Measurements from ENCODE around the gene ACVR2A. TPM values are rescaled to one million over a fixed set of nuclear protein-coding genes. Genes with fewer than 3 reads are reported as not detected.

ACVR2A gene
- total RNA-seq, 1 experiment from 2014 or later, result 9.4 TPM

GRCh38 chr2:147806846-147807245 is 38.0 kb upstream of the ACVR2A start (continued):
- no peak for TF ChIP-seq CTCF (IDR thresholded peaks at IDR 0.05 in 2 of 3, conservative IDR thresholded peaks at IDR 0.05 in 1 of 3; ENCODE audit: borderline replicate concordance in 1 of 3, insufficient read depth in 1 of 3, low read depth in 2 of 3, low read length in 2 of 3)
- no peak for TF ChIP-seq ZNF274 (IDR thresholded peaks at IDR 0.05; ENCODE audit: low read depth, low read length)
- no peak for TF ChIP-seq ATF3 (IDR thresholded peaks at IDR 0.05)
- TF ChIP-seq JUND (IDR thresholded peaks at IDR 0.05), result no peak

- H2AFZ ChIP-seq (ENCODE audit: low read depth, low read length, poor library complexity, severe bottlenecking), result no peak overlapping the region
- intact Hi-C loops (cut with micrococcal nuclease), result no loop called here
- no peak overlapping the region for H3K4me2 ChIP-seq (ENCODE audit: low read length)
- H3K27ac ChIP-seq (ENCODE audit: low read depth, low read length), result no peak overlapping the region
- no peaks in the 10 kb centered on the region for H3K27me3 ChIP-seq (ENCODE audit: insufficient read depth, low read length)
- H3K9me2 ChIP-seq (ENCODE audit: insufficient read depth), result no peaks in the 10 kb centered on the region
- ChIA-PET POLR2A (no interaction called here), CTCF (no interaction called here), RAD21 (ENCODE audit: low non-redundant PET in 1 of 2, low total read pairs in 2 of 2, uncharacterized antibody in 2 of 2, unreplicated experiment in 2 of 2) (no interaction called here)
- H3K9me3 ChIP-seq (ENCODE audit: control insufficient read depth in 1 of 2, insufficient read depth in 1 of 2, low read depth in 1 of 2, low read length in 2 of 2), result no peaks in the 10 kb centered on the region
- no TSS peak for BruUV-seq (replicated peaks)
- no peaks in the 10 kb centered on the region for H3K36me3 ChIP-seq (ENCODE audit: control insufficient read depth in 1 of 2, insufficient read depth in 2 of 2, low read length in 2 of 2)
- H3K4me3 ChIP-seq (replicated peaks in 1 of 2; ENCODE audit: low read depth in 1 of 2, low read length in 2 of 2), result no peak overlapping the region
- peaks cover 4 to 12% of the 10 kb centered on the region in 2 experiments; a peak in 3 of 4 replicates for H3K4me1 ChIP-seq (ENCODE audit: control insufficient read depth in 1 of 2, insufficient read depth in 2 of 2, low read length in 2 of 2)
- H3K79me2 ChIP-seq (ENCODE audit: insufficient read depth, low read length), result no peaks in the 10 kb centered on the region
- no peaks in the 10 kb centered on the region for H4K20me1 ChIP-seq (ENCODE audit: insufficient read depth)
- DNase-seq (ENCODE audit: low read depth, low spot score) (no peak), ATAC-seq (no peak)
- no peak overlapping the region for H3K9ac ChIP-seq (ENCODE audit: low read length)
- no peak for TF ChIP-seq ZBTB33 (IDR thresholded peaks at IDR 0.05; ENCODE audit: extremely low read depth, insufficient replicate concordance, low read length)
- TF ChIP-seq CEBPB (IDR thresholded peaks at IDR 0.05; ENCODE audit: low read depth), result no peak
- no peak for TF ChIP-seq TCF7L2 (IDR thresholded peaks at IDR 0.05; ENCODE audit: borderline replicate concordance, extremely low read depth, insufficient read depth, insufficient read length)
- no peak for TF ChIP-seq ELF1 (IDR thresholded peaks at IDR 0.05; ENCODE audit: borderline replicate concordance, low read depth)
- no peak for TF ChIP-seq CBX3 (IDR thresholded peaks at IDR 0.05; ENCODE audit: low read depth)
- TF ChIP-seq ZFX (IDR thresholded peaks at IDR 0.05), result no peak
- TF ChIP-seq RAD21 (IDR thresholded peaks at IDR 0.05; ENCODE audit: low read depth), result no peak
- TF ChIP-seq ATF3 (IDR thresholded peaks at IDR 0.05), result no peak
- no peak for TF ChIP-seq YY1 (IDR thresholded peaks at IDR 0.05; ENCODE audit: extremely low read depth, insufficient replicate concordance, low read depth, low read length)
- TF ChIP-seq ZNF274 (IDR thresholded peaks at IDR 0.05; ENCODE audit: low read depth, low read length), result no peak
- no peak for TF ChIP-seq JUND (IDR thresholded peaks at IDR 0.05)
- no peak for TF ChIP-seq POLR2A (IDR thresholded peaks at IDR 0.05; ENCODE audit: borderline replicate concordance, extremely low read depth, insufficient read depth, insufficient read length)
- no peak for TF ChIP-seq EZH2phosphoT487 (IDR thresholded peaks at IDR 0.05; ENCODE audit: borderline replicate concordance)
- no peak for TF ChIP-seq EGR1 (IDR thresholded peaks at IDR 0.05; ENCODE audit: low read depth)
- TF ChIP-seq FOSL1 (IDR thresholded peaks at IDR 0.05; ENCODE audit: low read depth), result no peak
- no peak for TF ChIP-seq SIN3A (IDR thresholded peaks at IDR 0.05; ENCODE audit: low read depth)
- no peak for TF ChIP-seq SRF (IDR thresholded peaks at IDR 0.05; ENCODE audit: low read depth)
- no peak for TF ChIP-seq CTCF (IDR thresholded peaks at IDR 0.05 in 2 of 3, conservative IDR thresholded peaks at IDR 0.05 in 1 of 3; ENCODE audit: borderline replicate concordance in 1 of 3, insufficient read depth in 1 of 3, low read depth in 2 of 3, low read length in 2 of 3)
- TF ChIP-seq POLR2AphosphoS5 (IDR thresholded peaks at IDR 0.05; ENCODE audit: low read depth, low read length), result no peak
These were observed 36.3 kb upstream of the ACVR2A start for GRCh38 chr2:147808520-147808919.
